Measurements from ENCODE around the gene PCDHGB3. TPM values are rescaled to one million over a fixed set of nuclear protein-coding genes. Genes with fewer than 3 reads are reported as not detected.
"Not testable (repeated sequence)": the region's sequence is repeated elsewhere in the genome, so short reads cannot be mapped to it uniquely, and the experiment has no call there.

Gene PCDHGB3
- polyA plus RNA-seq, 1 experiment: 3.6 TPM

- no peak within 1 kb of the TSS for H3K27ac ChIP-seq (ENCODE audit: low read depth, low read length)
Measured at GRCh38 chr5:141343242-141343952, 26.6 kb upstream of the PCDHGB3 start, which contains the start of gene PCDHGA3. TSS of gene PCDHGA3 (plus strand) at chr5:141343829. CDS start at chr5:141344034, 205 bp downstream.

GRCh38 chr5:141343953-141344463 lies 26.0 kb upstream of the PCDHGB3 start:
- H3K27me3 ChIP-seq (ENCODE audit: control insufficient read depth, insufficient read depth, low read length): peaks cover 6% of the 10 kb centered on the region
- DNase-seq (ENCODE audit: low read depth, low spot score): no peak
- H3K27ac ChIP-seq (ENCODE audit: low read depth, low read length): no peak overlapping the region
- ChIA-PET CTCF (interaction anchor here (0.6 to 4.5 kb wide), 8 partner anchors 14 to 223 kb away, joined by 3 to 18 read pairs (median 4); partner anchors contain the start of gene PCDHGA1), POLR2A (no interaction called here)
- TF ChIP-seq CTCF (IDR thresholded peaks at IDR 0.05; ENCODE audit: low read depth, low read length): no peak
- H3K4me3 ChIP-seq (ENCODE audit: low read depth, low read length): peak overlapping the region; percentile 3
- peaks cover 49% of the 10 kb centered on the region for H3K9me3 ChIP-seq (ENCODE audit: control insufficient read depth, insufficient read depth, low read length)

More at GRCh38 chr5:141343242-141343952, 26.6 kb upstream of the PCDHGB3 start, which contains the start of gene PCDHGA3:
- POLR2A ChIA-PET: no interaction called here
- H3K27me3 ChIP-seq (ENCODE audit: control insufficient read depth, insufficient read depth, low read length): peaks cover 6% of the 10 kb centered on the region
- peak within 1 kb of the TSS; percentile 3 for H3K4me3 ChIP-seq (ENCODE audit: low read depth, low read length)
- CTCF ChIA-PET: interaction anchor here (0.7 to 4.5 kb wide), 8 partner anchors 10 to 224 kb away, joined by 3 to 18 read pairs (median 4); partner anchors contain the start of gene PCDHGA1
- no peak; the same call in 1 of the 2 replicates for TF ChIP-seq CTCF (IDR thresholded peaks at IDR 0.05; ENCODE audit: low read depth, low read length)
- no peak for DNase-seq (ENCODE audit: low read depth, low spot score)
- peaks cover 55% of the 10 kb centered on the region for H3K9me3 ChIP-seq (ENCODE audit: control insufficient read depth, insufficient read depth, low read length)

- no peak for TF ChIP-seq CTCF (IDR thresholded peaks at IDR 0.05; ENCODE audit: low read depth, low read length)
- no peak overlapping the region for H3K27ac ChIP-seq (ENCODE audit: low read depth, low read length)
- peaks cover 2% of the 10 kb centered on the region for H3K27me3 ChIP-seq (ENCODE audit: control insufficient read depth, insufficient read depth, low read length)
- no peak overlapping the region for H3K4me3 ChIP-seq (ENCODE audit: low read depth, low read length)
- DNase-seq (ENCODE audit: low read depth, low spot score): no peak
- CTCF ChIA-PET: no interaction called here
- POLR2A ChIA-PET: no interaction called here
- H3K9me3 ChIP-seq (ENCODE audit: control insufficient read depth, insufficient read depth, low read length): peaks cover 42% of the 10 kb centered on the region
Measured at GRCh38 chr5:141345327-141345726, 24.7 kb upstream of the PCDHGB3 start.

- not testable (repeated sequence) for H3K27me3 ChIP-seq (ENCODE audit: control insufficient read depth, insufficient read depth, low read length)
Measured at GRCh38 chr5:141346017-141346416, 24.0 kb upstream of the PCDHGB3 start.

GRCh38 chr5:141349917-141350619 lies 20.0 kb upstream of the PCDHGB3 start, which contains the start of gene PCDHGB1:
TSS of gene PCDHGB1 (plus strand) at chr5:141350099. CDS start at chr5:141350261, 162 bp downstream.
- TF ChIP-seq CTCF (IDR thresholded peaks at IDR 0.05; ENCODE audit: low read depth, low read length): peak; percentile 54
- peaks cover 43% of the 10 kb centered on the region for H3K9me3 ChIP-seq (ENCODE audit: control insufficient read depth, insufficient read depth, low read length)
- H3K27me3 ChIP-seq (ENCODE audit: control insufficient read depth, insufficient read depth, low read length): peaks cover 2% of the 10 kb centered on the region
- no peak for DNase-seq (ENCODE audit: low read depth, low spot score)
- no peak within 1 kb of the TSS for H3K27ac ChIP-seq (ENCODE audit: low read depth, low read length)
- ChIA-PET CTCF (interaction anchor here (0.9 to 5.8 kb wide), 13 partner anchors 12 to 217 kb away, joined by 3 to 46 read pairs (median 7); partner anchors contain the start of genes PCDHGA1, PCDHGA10, PCDHGA2 and PCDHGA7), POLR2A (interaction anchor here (0.6 kb wide), 1 partner anchor 33 kb away, joined by 3 read pairs; no protein-coding TSS in a partner anchor)
- H3K4me3 ChIP-seq (ENCODE audit: low read depth, low read length): peak within 1 kb of the TSS; percentile 46

More at GRCh38 chr5:141346017-141346416, 24.0 kb upstream of the PCDHGB3 start:
- H3K4me3 ChIP-seq (ENCODE audit: low read depth, low read length); H3K27ac ChIP-seq (ENCODE audit: low read depth, low read length); POLR2A ChIA-PET; DNase-seq (ENCODE audit: low read depth, low spot score): not testable (repeated sequence)
- CTCF ChIA-PET: interaction anchor here (1.5 to 5.8 kb wide), 2 partner anchors 7 to 217 kb away, joined by 3 to 46 read pairs; partner anchors contain the start of gene PCDHGA2
- peaks cover 41% of the 10 kb centered on the region for H3K9me3 ChIP-seq (ENCODE audit: control insufficient read depth, insufficient read depth, low read length)
